HK-2 (cell line): ENCODE measurements around the gene GABRR2.
"Not testable (repeated sequence)": the region's sequence is repeated elsewhere in the genome, so short reads cannot be mapped to it uniquely, and the experiment has no call there.

Source experiments
- DNase-seq: peaks from one replicate; pipeline ENCODE4 v3.0.0-alpha.2; 2018; ENCODE audit not compliant: unreplicated experiment

GABRR2 gene

DNA sequence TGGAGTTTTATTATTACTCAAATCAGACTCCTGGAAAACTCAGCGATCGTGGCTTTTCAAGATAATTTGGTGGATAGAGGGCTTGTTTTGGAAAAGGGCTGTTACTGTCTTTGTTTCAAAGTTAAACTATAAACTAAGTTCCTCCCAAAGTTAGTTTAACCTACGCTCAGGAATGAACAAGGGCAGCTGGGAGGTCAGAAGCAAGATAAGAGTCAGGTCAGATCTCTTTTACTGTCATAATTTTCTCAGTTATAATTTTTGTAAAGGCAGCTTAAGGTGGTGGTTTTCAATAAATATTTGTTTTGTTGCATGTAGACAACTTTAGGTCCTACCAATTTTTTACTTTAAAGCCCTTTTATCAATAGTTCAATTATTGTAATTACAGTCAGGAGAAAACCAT, 9.2 kb upstream of the GABRR2 start:
- DNase-seq: no peak

- no peak for DNase-seq
Observed at GRCh38 chr6:89323511-89323971, 8.4 kb upstream of the GABRR2 start.

GRCh38 chr6:89321131-89321970, 6.3 kb upstream of the GABRR2 start:
- DNase-seq: peak; percentile 56

DNA sequence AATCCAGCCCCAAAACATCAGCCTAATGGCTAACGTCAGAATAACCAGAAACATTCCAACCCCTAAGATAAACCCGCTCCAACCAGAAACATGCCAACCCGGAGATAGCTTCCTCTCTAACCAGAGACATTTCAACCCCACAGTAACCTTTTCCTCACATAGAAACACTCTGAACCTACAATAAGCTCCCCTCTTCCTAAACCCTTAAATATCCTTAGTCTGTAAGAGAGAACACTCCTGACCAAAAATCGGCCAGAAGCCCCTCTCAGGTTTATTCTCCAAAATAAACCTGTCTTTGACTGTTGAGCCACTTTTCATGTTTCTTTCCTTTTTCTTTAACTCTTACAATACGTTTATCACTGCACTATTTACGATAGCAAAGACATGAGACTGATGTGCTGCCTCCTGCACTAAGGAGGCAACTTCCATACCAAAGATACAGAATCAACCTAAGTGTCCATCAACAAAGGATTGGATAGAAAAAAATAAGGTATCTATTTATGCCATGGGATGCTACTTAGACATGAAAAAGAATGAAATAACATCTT, 5.0 kb upstream of the GABRR2 start:
- no peak for DNase-seq

GRCh38 chr6:89317067-89317466, 2.0 kb upstream of the GABRR2 start:
- DNase-seq: no peak

DNA sequence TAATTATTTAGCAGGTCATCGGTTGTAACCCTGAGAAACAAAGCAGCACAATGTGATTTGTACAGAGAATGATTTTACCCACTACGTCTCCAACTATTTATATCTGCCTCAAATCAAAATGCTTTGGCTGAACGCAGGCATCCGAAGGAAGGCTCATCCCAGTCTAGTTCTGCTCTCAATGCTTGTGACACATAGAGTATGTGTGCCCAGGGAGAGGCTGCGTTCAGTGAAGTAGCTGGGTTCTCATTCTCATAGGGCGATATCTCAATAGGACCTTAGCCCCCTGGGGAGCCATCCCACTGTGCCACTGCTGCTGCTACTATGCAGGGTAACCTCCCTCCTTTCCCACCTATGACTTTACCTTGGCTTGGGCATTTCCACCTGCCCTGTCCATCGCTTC, 407 bp downstream of the GABRR2 start:
- no peak for DNase-seq

GRCh38 chr6:89313006-89313405, 2.1 kb downstream of the GABRR2 start:
- DNase-seq: no peak

DNA sequence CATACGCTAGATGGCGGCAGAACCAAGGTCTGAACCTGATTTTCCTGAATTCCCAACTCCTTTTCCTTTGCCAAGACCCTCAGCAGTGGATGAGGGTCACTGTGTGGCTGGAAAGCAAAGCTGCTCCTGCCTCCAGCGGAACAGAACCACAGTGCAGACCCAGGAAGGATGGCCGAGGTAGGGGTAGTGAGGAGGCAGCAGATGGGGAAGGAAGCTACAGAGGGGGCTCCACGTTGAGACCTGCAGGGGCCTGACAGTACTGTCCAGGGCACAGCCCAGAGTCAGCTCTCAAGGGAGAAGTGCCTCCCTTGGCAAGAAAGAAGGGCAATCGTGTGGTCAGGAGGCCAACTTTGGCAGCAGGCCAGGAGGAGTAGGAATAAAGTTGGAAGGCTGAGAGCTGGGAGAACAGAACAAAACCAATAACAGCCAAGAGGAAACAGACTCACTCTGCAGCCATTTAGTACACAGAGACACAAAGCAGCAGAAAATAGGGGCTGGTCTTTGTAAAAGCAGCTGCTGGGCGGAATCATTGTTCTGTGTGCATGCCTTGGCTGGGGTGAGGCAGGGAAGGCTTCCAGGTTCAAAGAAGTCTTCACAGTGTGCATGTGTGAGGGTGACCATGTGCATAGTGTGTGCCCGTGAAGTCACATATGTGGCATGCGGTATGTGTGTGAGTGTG, 3.1 kb downstream of the GABRR2 start:
- DNase-seq: peak; percentile 46

GRCh38 chr6:89311530-89311852, 3.6 kb downstream of the GABRR2 start:
- no peak for DNase-seq

GRCh38 chr6:89310929-89311328, 4.2 kb downstream of the GABRR2 start:
- DNase-seq: peak; percentile 84

GRCh38 chr6:89308525-89309395, 6.3 kb downstream of the GABRR2 start:
- no peak for DNase-seq

- DNase-seq: not testable (repeated sequence)
Observed at GRCh38 chr6:89304517-89304916, 10.6 kb downstream of the GABRR2 start.

DNA sequence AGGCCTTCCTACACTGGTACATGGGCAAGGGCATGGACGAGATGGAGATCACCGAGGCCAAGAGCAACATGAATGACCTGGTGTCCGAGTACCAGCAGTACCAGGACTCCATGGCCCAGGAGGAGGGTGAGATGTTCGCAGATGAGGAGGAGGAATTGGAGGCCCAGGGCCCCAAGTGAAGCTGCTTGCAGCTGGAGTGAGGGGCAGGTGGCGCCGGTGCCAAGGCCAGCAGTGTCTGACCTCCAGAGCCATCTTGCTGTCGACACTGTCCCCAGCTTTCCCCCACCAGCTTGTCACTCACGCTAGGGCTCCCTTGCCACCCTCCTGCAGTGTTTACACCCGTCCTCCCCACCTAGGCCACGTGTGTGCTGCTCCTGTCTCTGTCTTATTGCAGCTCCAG, 12.2 kb downstream of the GABRR2 start:
- DNase-seq: no peak

GRCh38 chr6:89302195-89302770, 12.8 kb downstream of the GABRR2 start:
- DNase-seq: no peak

GRCh38 chr6:89301586-89302194, 13.4 kb downstream of the GABRR2 start:
- no peak for DNase-seq

GRCh38 chr6:89299466-89299850, 15.6 kb downstream of the GABRR2 start:
- no peak for DNase-seq

- no peak for DNase-seq
Observed at GRCh38 chr6:89298680-89299465, 16.2 kb downstream of the GABRR2 start.

- DNase-seq: peak; percentile 78
Observed at GRCh38 chr6:89297695-89298351, 17.3 kb downstream of the GABRR2 start.

- DNase-seq: no peak
Observed at GRCh38 chr6:89295981-89296380, 19.1 kb downstream of the GABRR2 start.

GRCh38 chr6:89295116-89295515, 20.0 kb downstream of the GABRR2 start:
- not testable (repeated sequence) for DNase-seq
